Endodermal cell (in vitro differentiated cells): ENCODE measurements around the gene PAQR8. TPM values are rescaled to one million over a fixed set of nuclear protein-coding genes. Genes with fewer than 3 reads are reported as not detected.

Source experiments
- DNase-seq: peaks from one replicate; pipeline ENCODE4 v3.0.0-alpha.2; 2017
- H3K27ac ChIP-seq: 2 replicates; pipeline ENCODE4 v1.5.1; 2013; ENCODE audit warnings: mild to moderate bottlenecking, low read depth, low read length, moderate library complexity
- H3K27me3 ChIP-seq: 2 replicates; pipeline ENCODE4 v1.6.1; 2013; ENCODE audit warnings: mild to moderate bottlenecking, low read length, moderate library complexity; ENCODE audit not compliant: insufficient read depth, control insufficient read depth, poor library complexity, severe bottlenecking
- H3K36me3 ChIP-seq: 2 replicates; pipeline ENCODE4 v1.7.0; 2013; ENCODE audit warnings: mild to moderate bottlenecking, low read length, moderate library complexity; ENCODE audit not compliant: control insufficient read depth, insufficient read depth
- H3K4me1 ChIP-seq: one replicate; pipeline ENCODE4 v1.7.0; 2013; ENCODE audit warnings: low read length; ENCODE audit not compliant: control insufficient read depth, insufficient read depth
- H3K4me3 ChIP-seq: 2 replicates; pipeline ENCODE4 v1.5.1; 2013; ENCODE audit warnings: mild to moderate bottlenecking, low read length, moderate library complexity
- H3K9ac ChIP-seq: 2 replicates; pipeline ENCODE4 v1.6.1; 2013; ENCODE audit warnings: mild to moderate bottlenecking, low read length, moderate library complexity; ENCODE audit not compliant: poor library complexity, severe bottlenecking; ENCODE audit errors: extremely low read depth
- H3K9me3 ChIP-seq: 2 replicates; pipeline ENCODE4 v1.6.1; 2013; ENCODE audit warnings: mild to moderate bottlenecking, low read length, moderate library complexity; ENCODE audit not compliant: control insufficient read depth
- H3K27ac Mint-ChIP-seq: 2 replicates; pipeline ENCODE4 v1.8.0; 2020; ENCODE audit warnings: mixed read lengths
- H3K27me3 Mint-ChIP-seq: 2 replicates; pipeline ENCODE4 v1.8.0; 2021; ENCODE audit warnings: mild to moderate bottlenecking, mixed read lengths; ENCODE audit not compliant: insufficient read depth
- H3K36me3 Mint-ChIP-seq: 2 replicates; pipeline ENCODE4 v1.8.0; 2020; ENCODE audit warnings: low read depth, mixed read lengths
- H3K4me1 Mint-ChIP-seq: 2 replicates; pipeline ENCODE4 v1.8.0; 2020; ENCODE audit warnings: mixed read lengths
- H3K4me3 Mint-ChIP-seq: 2 replicates; pipeline ENCODE4 v1.8.0; 2020; ENCODE audit warnings: mild to moderate bottlenecking, moderate library complexity, mixed read lengths
- H3K9me3 Mint-ChIP-seq: 2 replicates; pipeline ENCODE4 v1.8.0; 2020; ENCODE audit warnings: mild to moderate bottlenecking, mixed read lengths
- CTCF ChIP-seq: fragments of 200-600 bp; sonication (generic); conservative IDR thresholded peaks from 2 replicates; pipeline ENCODE4 v1.5.0; 2021; ENCODE audit warnings: antibody characterized with exemption, mild to moderate bottlenecking
- WGBS, 2 experiments: methylation state at CpG; one replicate each; pipeline versions ENCODE4 v1.1.5 to v1.1.7; 2013; ENCODE audit warnings: missing lambda C conversion rate in 2 of 2, mixed read lengths in 1 of 2; ENCODE audit not compliant: insufficient coverage in 1 of 2, insufficient read length in 1 of 2; 5-methylcytosine and 5-hydroxymethylcytosine counted together
- total RNA-seq, 2 donors: library from RNA; stranded (reverse); fragmentation: NEBNext Ultra II Directional in 1 of 2; extraction: Animal tissue kit (Norgen Biotek cat#: 25700) in 1 of 2; gene quantifications; 2 replicates in 1 of 2; 3 replicates in 1 of 2; pipeline ENCODE4 v1.2.1, GENCODE V29; 2021

PAQR8 gene
- total RNA-seq, 2 donors from 2014 or later = 5.9 to 6.7 TPM

- Histone ChIP-seq H3K9ac (no peak overlapping the region), H3K27me3 (no peaks in the 10 kb centered on the region), H3K4me1 (no peaks in the 10 kb centered on the region), H3K4me3 (no peak overlapping the region), H3K36me3 (no peaks in the 10 kb centered on the region), H3K27ac (no peak overlapping the region), H3K9me3 (no peaks in the 10 kb centered on the region)
- peaks cover 6% of the 10 kb centered on the region for H3K4me1 Mint-ChIP-seq
- 83% methylated on average over 1 of the region's 1 CpG; no CpG with 5 or more reads in 1 of the 2 experiments for WGBS, 2 experiments
- no peak for DNase-seq
- no peaks in the 10 kb centered on the region for H3K27me3 Mint-ChIP-seq
- no peak overlapping the region for H3K27ac Mint-ChIP-seq
- H3K4me3 Mint-ChIP-seq = no peak overlapping the region
- TF ChIP-seq CTCF = no peak
- H3K36me3 Mint-ChIP-seq = no peaks in the 10 kb centered on the region
- H3K9me3 Mint-ChIP-seq = no peaks in the 10 kb centered on the region
Observed at GRCh38 chr6:52405243-52405642, 43.3 kb downstream of the PAQR8 start.

- Histone ChIP-seq H3K27me3 (no peaks in the 10 kb centered on the region), H3K9me3 (no peaks in the 10 kb centered on the region), H3K4me1 (peaks cover 1% of the 10 kb centered on the region), H3K9ac (no peak overlapping the region), H3K36me3 (no peaks in the 10 kb centered on the region), H3K4me3 (no peak overlapping the region), H3K27ac (no peak overlapping the region)
- Mint-ChIP-seq H3K27me3 (no peaks in the 10 kb centered on the region), H3K4me1 (peaks cover 7% of the 10 kb centered on the region), H3K36me3 (no peaks in the 10 kb centered on the region), H3K4me3 (no peak overlapping the region), H3K27ac (no peak overlapping the region), H3K9me3 (no peaks in the 10 kb centered on the region)
- no peak for DNase-seq
- TF ChIP-seq CTCF = peak; percentile 82
Observed at GRCh38 chr6:52407467-52407866, 45.5 kb downstream of the PAQR8 start.

- H3K4me1 ChIP-seq = peaks cover 7% of the 10 kb centered on the region
Observed at GRCh38 chr6:52409499-52409898, 47.5 kb downstream of the PAQR8 start.

More at GRCh38 chr6:52409499-52409898, 47.5 kb downstream of the PAQR8 start:
- no peak overlapping the region for H3K27ac Mint-ChIP-seq
- Histone ChIP-seq H3K36me3 (no peaks in the 10 kb centered on the region), H3K4me3 (no peak overlapping the region), H3K27ac (no peak overlapping the region), H3K27me3 (no peaks in the 10 kb centered on the region), H3K9me3 (no peaks in the 10 kb centered on the region), H3K9ac (no peak overlapping the region)
- no peaks in the 10 kb centered on the region for H3K36me3 Mint-ChIP-seq
- H3K4me3 Mint-ChIP-seq = no peak overlapping the region
- H3K27me3 Mint-ChIP-seq = no peaks in the 10 kb centered on the region
- DNase-seq = no peak
- H3K4me1 Mint-ChIP-seq = peaks cover 24% of the 10 kb centered on the region
- WGBS, 2 experiments = 88% methylated on average over 1 of the region's 1 CpG; no CpG with 5 or more reads in 1 of the 2 experiments
- TF ChIP-seq CTCF = no peak
- H3K9me3 Mint-ChIP-seq = no peaks in the 10 kb centered on the region
